IPS-18c (cell line): ENCODE measurements around the gene UGT1A10.

Source experiments
- H3K4me3 ChIP-seq: 2 replicates; pipeline ENCODE4 v1.7.0; 2013; ENCODE audit warnings: low read depth, mild to moderate bottlenecking, low read length, moderate library complexity; ENCODE audit not compliant: insufficient read depth
- H3K9me3 ChIP-seq: one replicate; pipeline ENCODE4 v1.6.1; 2013; ENCODE audit warnings: mild to moderate bottlenecking, low read length, moderate library complexity; ENCODE audit not compliant: control insufficient read depth, insufficient read depth

The UGT1A10 gene

GRCh38 chr2:233818639-233819621 lies 182.7 kb downstream of the UGT1A10 start:
- Histone ChIP-seq H3K4me3 (no peak overlapping the region), H3K9me3 (no peaks in the 10 kb centered on the region)

GRCh38 chr2:233819884-233820773 lies 183.9 kb downstream of the UGT1A10 start:
- no peaks in the 10 kb centered on the region for H3K9me3 ChIP-seq
- no peak overlapping the region for H3K4me3 ChIP-seq

GRCh38 chr2:233820774-233821105 lies 184.5 kb downstream of the UGT1A10 start:
- no peaks in the 10 kb centered on the region for H3K9me3 ChIP-seq
- H3K4me3 ChIP-seq = no peak overlapping the region

- Histone ChIP-seq H3K9me3 (no peaks in the 10 kb centered on the region), H3K4me3 (no peak overlapping the region)
Observed at GRCh38 chr2:233821196-233821595, 184.9 kb downstream of the UGT1A10 start.

- Histone ChIP-seq H3K4me3 (no peak overlapping the region), H3K9me3 (no peaks in the 10 kb centered on the region)
Observed at GRCh38 chr2:233821709-233822100, 185.5 kb downstream of the UGT1A10 start.

GRCh38 chr2:233822101-233822771 lies 186.0 kb downstream of the UGT1A10 start:
- no peaks in the 10 kb centered on the region for H3K9me3 ChIP-seq

More at GRCh38 chr2:233822101-233822771, 186.0 kb downstream of the UGT1A10 start:
- no peak overlapping the region for H3K4me3 ChIP-seq
